ENCODE results near the gene TNFRSF14.
A peak's percentile ranks its signal among the peaks of the same experiment; 100 is the strongest.

TNFRSF14 gene

DNA sequence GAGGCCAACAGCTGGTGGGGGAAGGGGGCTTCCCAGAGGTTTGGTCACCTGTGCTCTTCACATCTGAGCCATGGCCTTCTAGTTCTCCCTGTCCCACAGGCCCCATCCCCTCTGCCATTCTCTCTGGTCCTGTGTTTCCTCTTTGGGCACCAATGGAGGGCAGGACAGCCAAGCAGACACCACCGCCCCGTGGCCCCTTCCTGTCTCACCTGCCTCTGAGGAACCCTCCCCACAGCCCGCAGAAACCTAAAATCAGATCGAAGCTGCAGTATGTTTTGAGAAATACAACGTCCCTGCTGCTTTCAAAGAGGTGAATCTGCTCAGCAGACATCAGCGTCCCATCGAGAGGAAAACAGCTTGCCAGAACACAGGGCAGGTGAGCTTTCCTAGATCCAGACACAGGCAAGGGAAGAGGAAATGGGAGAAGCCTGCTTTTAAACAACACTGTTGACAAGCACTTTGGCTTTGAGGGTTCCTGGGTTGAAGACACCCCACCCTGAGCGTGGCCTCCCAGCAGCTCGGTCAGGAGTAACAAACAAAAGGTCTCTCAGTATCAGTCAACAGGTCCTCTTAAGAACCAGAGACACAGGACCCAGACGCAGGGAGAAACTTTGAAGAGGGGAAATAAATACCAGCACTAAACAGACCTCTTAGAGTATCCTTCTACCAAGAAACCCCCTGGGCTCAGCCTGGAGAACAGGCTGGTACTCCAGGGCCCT is 32.1 kb upstream of the TNFRSF14 start:
- DNase-seq (ENCODE audit: low spot score) = no peak

DNA sequence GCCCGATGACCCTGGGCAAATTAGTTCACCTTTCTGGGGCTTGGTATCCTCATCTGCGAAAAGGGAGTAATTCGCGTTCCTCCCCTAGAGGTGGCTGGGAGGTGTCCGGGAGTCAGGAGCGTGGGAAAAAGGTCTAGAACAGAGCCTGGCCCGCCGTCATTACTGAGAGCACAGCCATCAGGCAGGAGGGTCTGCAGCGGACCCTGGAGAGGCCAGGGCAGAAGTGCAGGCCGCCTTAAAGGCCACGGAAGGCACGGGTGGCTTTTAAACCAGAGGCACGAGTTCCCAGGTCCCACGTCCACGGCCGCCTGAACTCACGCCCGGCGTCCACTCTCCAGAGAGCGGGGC is 30.6 kb upstream of the TNFRSF14 start:
- DNase-seq (ENCODE audit: low spot score) = no peak

DNA sequence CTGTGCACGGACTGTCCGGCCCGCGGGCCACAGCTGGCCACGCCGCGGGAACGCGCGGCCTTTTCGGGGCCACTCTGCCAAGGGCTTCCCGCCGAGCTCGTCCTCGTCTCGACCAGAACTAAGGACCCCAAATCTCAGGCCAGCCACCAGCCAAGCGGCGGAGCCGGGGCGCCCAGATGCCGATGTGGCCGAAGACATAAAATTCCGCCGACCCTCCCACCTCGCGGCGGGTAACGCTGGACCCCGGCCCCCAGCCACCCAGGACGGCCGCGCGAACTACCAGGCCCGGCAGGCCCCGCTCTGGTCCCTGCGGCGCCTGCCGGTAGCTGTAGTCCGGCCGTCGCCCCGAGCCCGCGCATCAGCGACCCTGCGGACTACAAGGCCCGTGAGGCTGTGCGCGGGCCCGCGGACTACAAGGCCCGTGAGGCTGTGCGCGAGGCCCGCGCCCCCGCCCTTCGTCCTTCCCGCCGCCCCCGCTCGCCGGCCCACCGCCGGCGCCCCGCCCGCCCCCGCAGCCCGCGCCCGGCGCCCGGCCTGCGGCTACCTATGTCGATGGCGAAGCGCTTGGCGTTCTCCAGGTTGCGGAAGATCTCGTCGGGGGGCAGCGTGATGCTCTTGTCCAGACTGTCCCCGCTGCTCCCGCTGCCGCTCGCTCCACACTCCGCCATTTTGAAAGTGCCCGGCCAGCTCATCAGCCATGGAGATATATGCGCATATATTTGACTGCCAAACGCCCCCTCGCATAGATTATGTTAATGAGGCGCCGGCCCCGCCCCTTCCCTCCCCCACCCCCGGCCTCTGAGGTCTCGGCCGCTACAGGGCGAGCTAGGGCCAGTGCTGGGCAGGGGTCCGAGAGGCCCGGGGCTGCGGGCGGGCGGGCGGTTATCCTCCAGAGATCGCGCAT is 30.0 kb upstream of the TNFRSF14 start, which contains the start of gene PANK4:
TSS of gene PANK4 (minus strand) at position 677 of the 904 bp plus-strand sequence. CDS start at position 668, 9 bp downstream.
- DNase-seq (ENCODE audit: low spot score) = peak; percentile 93

DNA sequence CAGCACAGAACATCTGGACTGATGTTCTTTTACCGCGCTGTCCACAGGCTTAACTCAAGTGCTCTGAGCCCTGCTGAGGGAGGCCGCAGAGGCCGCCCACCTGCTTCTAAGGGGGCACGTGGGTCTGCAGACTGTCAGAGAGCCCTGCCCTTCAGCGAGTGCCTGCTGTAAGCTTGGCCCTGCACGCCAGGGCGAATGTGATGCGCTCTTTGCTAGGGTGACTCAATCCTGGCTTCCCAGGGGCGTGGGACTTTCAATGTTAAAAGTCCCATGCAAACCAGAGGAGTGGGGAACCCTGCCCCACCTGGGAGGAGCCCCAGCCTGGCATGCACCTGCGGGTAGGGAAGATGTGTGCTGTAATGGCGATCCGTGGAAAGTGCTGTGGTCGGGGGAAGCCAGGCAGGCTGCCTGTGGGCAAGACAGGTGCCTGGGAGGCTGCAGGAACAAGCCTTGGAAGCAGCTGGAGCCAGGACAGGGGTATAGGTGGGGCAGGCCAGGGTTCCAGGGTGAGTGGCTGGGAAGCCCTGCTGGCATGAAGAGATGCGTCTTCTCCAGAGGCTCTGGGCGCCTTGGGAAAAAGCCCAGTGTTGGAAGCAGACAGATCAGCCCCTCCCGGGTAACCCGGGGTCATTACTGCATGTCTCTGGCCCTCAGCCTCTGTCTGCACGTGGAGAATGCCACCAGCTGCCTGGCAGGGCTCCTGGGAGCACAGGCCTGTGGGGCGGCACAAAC is 29.2 kb upstream of the TNFRSF14 start:
- DNase-seq (ENCODE audit: low spot score) = peak; percentile 46

DNA sequence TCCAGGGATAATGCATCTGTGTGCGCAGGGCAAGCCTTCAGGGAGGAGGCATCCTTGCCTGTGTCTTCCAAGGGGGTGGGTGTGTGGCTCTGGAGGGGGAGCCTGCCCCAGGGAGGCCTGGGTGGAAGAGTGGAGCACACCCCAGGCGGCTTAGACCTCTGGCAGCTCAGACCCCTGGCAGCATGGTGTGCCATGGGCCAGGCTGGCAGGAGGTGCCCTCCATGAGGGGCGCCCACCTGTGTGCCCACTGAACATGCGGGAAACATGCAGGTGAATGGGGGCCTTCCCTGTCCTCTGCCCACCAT is 28.7 kb upstream of the TNFRSF14 start:
- no peak for DNase-seq (ENCODE audit: low spot score)

DNA sequence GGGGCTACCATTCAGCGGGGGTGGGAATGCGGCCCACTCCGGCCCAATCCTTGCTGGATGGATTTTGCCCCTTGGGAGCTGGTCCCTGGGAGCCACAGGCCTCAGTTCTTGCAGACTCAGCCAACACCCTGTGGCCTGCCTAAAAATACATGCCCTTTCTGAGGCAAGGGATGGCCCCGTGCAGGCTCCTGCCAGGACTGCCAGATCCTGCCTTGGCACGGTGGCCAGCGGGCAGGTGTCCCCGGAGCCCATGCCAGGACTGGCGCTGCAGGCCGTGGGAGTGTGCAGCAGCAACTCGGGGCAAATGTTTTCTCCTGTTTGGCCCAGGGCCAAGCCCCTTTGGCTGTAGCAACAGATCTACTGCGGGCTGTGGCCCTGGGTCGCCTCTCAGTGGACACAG is 28.2 kb upstream of the TNFRSF14 start:
- no peak for DNase-seq (ENCODE audit: low spot score)

DNA sequence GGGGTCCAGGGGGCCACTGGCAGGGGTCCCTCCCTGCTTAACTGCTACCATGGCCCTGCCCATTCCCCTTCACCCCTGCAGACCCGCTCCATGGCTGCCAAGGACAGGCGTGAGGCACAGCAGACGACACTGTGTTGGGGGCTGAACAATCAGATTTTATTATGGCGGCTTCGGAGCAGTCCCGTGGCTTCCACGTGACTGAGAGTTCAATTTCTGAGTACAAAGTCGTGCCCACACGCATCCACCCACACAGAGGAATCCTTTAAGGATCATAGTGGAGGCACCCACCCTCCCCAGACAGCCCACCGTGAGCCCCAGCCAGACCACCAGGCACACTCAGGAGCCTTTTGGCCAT is 27.6 kb upstream of the TNFRSF14 start:
- DNase-seq (ENCODE audit: low spot score) = no peak

DNA sequence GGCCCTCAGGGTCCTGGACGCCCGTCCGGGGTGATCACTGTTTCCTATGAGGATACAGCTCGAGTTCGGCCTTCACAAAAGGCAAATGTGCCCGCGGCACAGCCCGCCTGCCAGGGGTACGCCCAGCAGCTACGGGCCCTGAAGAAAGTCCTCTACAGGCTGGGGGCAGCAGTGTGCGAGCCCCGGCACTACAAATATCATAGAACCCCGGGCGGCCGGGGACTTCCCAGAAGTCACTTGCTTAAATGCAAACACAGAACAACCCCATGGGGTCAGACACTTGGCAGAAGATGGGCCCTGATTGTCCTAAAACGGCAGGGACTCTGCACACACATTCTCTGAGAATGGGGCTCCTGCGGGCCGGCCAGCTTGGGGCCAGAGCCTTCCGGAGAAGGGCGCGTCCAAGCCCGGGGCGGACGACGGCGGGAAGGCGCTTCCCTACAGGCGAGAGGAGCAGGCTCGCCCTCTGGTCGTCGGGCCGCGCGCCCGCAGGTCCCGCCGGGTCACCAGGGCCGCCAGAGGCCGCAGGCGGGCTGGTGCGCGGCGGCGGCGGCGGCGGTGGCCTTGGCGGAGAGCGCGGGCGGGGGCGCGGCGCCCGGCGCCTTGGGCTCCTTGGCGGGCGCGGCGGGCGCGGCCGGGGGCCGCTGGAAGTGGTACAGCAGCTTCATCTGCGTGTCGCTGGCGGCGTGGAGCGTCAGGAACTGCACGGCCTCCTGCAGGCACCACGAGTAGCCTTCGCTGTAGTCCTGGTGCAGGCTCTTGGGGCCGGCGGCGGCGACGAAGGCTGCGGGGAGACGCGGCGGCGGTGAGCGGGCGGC is 27.0 kb upstream of the TNFRSF14 start:
- DNase-seq (ENCODE audit: low spot score) = no peak

DNA sequence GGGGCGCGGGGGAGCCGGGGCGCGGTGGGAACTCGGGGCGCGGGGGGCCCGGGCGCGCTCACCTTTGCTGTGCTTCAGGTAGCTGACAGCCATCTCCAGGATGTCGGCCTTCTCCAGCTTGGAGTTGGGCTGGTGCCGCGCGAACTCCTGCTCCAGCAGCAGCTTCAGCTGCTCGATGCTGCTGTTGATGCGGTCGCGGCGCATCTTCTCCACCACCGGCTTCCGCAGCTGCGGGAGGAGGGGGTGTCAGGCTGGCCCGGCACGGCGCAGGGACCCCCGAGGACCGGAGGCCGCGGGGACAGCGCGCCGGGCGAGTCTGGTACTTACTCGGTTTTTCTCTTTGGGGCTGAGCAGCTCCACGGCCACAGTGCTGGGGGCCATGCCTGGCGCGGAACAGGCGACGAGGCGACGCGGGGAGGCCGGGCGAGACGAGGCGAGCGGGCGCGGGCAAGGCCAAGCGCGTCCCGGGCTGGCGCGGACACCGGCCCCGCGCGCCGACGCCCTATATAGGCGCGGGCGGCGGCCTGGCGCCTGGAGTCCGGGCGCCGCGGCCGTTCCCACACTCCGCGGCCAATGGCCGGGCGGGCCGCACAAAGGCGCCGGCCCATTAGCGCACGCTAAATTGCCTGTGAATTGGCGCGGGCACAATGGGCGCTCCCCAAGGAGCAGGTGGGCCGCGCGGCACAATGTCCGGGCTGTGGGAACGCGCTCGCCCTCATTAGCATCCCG is 26.2 kb upstream of the TNFRSF14 start, which contains the start of gene HES5:
TSS of gene HES5 (minus strand) at position 480 of the 729 bp plus-strand sequence. CDS start at position 381, 99 bp downstream.
- no peak for DNase-seq (ENCODE audit: low spot score)

DNA sequence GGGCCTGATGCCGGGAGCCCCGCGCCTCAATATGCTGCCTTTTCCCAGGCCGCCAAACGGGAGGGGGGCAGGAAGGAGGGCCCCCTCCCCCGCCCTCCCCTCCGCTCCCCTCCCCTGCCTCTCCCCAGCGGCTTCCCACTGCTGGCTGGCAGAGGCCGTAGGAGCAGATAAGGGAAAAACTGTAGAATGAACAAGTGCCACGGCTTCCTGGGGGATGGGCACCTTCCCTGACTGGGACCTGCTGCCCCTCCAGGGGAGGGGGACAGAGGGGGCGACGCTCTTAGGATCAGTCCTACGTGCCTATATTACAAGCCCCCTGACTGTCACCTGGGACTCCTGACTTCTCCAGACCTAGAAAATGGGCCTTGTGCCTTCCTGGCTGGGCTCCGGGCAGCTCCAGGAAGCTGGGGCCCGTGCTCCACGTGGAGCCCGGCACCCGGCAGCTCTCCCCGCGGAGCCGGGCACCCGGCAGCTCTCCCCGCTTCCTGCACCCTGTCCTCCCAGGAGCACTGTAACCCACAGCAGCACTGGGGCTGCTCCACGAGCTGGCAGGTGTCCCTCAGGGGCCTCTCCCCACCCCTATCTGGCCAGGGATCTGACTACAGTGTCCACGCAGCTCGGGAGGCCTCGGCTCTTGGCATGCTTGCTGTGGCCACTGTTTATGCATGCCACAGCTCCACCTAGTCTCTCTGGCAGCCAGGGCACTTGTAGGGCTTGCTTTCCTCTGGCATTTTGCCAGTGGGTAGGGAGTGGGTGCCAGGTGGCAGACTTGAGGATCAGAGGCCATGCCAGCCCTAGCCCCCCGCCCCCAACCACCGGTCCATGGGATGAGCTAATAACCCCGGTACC is 25.4 kb upstream of the TNFRSF14 start:
- peak; percentile 52 for DNase-seq (ENCODE audit: low spot score)

DNA sequence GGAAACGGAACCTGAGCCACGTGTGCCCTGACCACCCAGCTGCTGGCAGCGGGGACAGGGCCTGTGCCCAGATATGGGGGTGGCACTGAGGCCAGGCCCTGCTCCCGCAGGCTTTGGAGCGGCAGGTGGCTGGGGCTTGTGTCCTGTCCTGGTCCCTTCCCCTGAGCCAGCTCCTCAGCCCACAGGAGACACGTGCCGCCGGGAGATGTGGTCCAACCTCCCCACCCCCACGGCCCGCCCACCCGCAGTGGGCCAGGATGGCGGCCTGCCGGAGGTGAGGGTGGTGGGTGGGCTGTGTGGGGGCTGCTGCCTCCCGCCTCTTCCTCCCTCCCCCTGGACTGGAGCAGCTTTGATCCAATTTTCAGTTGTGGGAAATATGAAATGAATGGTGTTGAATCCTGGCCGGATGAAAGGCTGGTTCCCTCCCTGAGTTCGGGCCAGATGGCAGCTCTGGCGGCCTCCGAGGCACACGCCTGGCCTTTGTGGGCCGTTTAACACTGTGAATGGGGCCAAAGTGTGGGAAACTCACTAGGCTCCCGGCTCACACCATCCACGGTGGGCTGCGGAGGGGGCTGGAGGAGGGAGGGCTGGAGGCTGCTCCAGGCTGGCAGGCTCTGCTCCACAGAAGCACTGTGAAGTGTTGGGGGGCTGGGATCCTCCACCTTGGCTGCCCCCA is 23.5 kb upstream of the TNFRSF14 start:
- no peak for DNase-seq (ENCODE audit: low spot score)

DNA sequence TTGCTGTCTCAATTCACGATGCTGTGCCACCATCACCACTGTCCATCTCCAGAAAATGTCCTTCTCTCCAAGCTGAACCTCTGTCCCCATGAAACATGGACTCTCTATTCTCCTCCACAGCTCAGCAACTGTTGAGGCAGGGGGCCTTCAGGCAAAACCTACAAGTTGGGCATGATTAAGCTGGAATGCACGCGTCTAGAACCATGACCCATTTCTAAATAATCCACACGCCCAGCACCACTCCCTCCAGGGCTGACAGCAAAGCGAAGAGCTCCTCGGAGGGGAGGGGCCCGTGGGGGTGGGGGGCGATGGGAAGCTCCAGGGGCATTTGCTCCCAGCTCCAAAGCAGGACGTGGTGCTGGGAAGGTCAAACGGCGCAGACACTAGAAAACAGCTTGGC is 22.8 kb upstream of the TNFRSF14 start:
- DNase-seq (ENCODE audit: low spot score) = peak; percentile 57

DNA sequence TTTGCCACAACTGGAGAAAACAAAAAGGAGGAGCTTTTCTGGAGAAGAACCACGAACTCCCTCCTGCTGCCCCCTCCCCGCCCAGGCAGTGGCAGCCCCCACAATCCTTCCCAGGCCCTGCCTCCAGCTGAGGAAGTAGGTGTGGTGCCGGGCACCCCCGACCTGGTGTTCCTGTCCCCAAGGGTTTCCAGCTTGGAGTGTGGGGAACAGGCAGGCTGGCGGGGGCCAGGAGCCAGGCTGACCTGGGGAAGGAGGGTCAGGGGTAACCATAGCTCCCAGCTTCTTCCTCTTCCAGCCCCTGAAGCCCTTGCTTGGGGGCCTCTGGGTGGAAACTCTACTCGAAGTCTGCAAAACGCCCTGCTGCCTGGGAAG is 21.9 kb upstream of the TNFRSF14 start:
- DNase-seq (ENCODE audit: low spot score) = no peak

DNA sequence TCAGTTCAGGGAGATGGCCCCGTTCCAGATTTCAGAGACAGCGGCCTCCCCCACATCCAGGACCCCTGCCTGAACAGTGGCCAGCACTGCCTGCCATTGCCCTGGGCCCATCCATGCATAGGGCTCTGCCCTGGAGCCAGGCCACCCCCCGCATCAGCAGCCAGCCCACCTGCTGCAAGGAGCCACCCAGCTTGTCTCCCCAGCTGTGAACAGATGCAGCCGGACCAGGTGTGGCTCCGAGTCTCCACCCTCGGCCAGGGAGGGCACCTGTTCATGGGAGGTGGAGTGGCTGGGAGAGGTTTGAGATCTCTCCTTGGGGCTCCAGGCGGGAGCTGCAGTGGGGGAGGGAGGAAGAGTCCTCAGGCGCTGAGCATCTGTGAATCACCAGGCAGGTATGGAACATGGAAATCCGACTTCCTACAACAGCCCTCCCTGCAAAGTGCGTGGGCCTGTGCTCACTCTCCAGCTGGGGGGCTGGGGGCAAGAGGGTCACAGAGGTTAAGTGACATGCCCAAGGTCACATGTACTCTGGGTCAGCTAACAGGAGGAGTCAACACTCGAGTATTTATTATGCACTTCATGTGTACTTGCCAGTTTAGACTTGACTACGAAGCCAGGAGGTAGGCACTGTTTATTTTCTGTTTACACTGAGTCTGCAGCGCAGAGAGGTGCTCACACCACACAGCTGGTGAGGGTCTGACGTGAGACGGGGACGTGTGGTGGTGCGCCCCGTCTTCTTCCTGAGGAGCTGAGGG is 21.3 kb upstream of the TNFRSF14 start:
- DNase-seq (ENCODE audit: low spot score) = peak; percentile 87

DNA sequence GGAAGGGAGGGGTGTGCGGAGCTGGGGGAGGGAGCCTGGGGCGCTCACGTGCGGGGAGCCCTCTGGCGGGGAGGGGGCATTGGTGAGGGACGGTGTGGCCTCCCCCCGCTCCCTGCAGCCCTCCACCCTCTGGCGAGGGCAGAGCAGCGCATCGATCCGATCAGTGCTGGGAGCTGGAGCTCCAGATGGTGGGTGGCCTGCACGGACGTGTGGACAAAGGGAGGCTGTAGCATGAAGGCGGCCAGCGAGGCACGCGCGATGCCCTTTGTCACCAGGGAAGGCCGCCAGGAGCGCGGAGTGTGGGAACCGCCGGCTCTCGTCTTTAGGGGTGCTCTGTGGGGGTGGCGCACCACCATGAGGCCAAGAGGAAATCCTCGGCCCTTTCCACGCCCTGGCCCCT is 20.7 kb upstream of the TNFRSF14 start:
- no peak for DNase-seq (ENCODE audit: low spot score)

DNA sequence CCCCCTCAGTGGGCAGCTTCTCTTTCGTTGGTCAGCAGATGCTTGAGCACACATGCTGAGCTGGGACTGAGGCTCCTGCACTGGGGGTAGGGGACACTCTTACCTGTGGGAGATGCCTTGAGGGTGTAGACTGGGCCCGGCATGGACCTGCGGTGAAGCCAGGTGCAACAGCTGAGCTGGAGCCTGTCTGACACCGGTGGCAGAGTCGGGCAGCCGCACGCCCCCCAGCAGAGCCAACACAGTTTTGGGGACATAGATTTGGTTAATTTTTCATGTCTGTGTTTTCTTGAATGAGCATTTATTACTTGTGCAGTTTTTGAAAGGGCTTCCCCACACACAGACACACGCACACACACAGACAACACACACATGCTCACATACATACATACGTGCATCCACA is 20.2 kb upstream of the TNFRSF14 start:
- DNase-seq (ENCODE audit: low spot score) = no peak

DNA sequence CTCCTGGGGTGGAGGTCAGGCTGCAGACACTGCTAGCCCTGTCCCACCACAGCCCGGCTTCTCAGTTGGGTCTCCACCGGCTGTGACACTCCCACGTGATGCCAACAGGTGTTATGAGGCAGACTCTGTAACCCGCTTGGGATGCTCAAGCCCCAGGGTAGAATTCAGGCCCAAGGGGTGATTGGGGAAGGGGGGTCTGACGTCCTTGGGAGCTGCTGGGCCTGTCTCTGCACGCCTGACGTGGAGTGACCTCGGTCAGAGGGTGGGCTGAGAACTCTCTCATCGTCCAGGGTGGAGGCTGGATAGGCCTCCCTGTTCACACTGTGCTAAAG is 18.4 kb upstream of the TNFRSF14 start:
- no peak for DNase-seq (ENCODE audit: low spot score)

DNA sequence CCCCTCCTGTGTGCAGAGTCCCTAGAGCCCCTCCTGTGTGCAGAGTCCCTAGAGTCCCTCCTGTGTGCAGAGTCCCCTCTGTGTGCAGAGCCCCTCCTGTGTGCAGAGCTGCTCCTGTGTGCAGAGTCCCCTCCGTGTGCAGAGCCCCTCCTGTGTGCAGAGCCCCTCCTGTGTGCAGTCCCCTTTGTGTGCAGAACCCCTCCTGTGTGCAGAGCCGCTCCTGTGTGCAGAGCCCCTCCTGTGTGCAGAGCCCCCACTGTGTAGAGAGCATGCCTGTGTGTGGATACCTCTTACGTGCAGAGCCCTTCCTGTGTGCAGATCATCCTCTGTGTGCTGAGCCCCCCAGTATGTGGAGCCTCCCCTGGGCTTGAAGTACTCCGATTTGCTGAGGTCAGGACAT is 17.8 kb upstream of the TNFRSF14 start:
- DNase-seq (ENCODE audit: low spot score) = no peak

DNA sequence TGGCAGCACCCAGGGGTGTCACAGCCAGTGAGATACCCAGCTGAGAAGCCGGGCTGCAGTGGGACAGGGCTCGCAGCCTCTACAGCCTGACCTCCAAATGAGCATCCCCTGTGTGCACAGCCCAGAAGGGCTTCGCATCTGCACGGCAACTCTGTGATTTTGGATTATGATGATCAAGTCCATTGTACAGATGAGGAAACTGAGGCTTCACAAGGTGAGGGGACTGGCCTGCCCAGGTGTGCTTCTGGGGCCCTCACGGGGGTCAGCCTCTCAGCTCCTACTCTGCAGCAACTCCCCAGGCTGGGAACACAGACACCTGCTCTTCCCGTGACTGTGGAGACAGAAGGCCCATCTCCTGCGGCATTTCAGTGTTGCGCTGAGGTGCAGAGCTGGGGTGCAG is 17.3 kb upstream of the TNFRSF14 start:
- DNase-seq (ENCODE audit: low spot score) = no peak
